ENCODE measurements around the gene ANXA5.

DNA sequence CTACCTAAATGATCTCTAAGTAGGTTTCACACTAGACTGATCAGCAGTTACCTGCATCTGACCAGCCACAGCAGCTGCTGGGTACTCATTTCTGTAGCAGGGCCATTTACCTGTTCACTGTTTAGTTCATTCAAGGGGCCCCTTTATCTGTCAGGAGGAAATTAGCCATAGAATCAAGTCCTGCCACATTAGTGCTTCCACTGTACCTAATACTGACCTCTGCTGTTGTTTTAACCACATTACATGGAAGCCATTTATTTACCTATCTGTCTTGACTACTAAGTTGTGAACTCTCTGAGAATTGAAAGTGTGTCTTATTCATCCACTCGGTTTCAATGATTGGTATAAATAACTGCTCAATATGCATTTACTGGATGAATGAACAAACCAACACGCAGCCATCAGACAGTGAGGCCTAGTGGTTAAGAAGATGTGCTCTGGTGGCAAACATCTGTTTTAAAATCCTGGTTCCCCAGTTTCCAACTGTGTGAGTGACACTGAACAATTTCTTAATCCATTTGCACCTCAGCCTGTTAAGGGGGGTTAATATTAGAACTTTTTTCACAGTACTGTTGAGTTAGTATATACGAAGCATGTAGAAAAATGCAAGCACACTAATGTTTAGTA lies 30.0 kb upstream of the ANXA5 start:
- TF ChIP-seq, protein P1, sequence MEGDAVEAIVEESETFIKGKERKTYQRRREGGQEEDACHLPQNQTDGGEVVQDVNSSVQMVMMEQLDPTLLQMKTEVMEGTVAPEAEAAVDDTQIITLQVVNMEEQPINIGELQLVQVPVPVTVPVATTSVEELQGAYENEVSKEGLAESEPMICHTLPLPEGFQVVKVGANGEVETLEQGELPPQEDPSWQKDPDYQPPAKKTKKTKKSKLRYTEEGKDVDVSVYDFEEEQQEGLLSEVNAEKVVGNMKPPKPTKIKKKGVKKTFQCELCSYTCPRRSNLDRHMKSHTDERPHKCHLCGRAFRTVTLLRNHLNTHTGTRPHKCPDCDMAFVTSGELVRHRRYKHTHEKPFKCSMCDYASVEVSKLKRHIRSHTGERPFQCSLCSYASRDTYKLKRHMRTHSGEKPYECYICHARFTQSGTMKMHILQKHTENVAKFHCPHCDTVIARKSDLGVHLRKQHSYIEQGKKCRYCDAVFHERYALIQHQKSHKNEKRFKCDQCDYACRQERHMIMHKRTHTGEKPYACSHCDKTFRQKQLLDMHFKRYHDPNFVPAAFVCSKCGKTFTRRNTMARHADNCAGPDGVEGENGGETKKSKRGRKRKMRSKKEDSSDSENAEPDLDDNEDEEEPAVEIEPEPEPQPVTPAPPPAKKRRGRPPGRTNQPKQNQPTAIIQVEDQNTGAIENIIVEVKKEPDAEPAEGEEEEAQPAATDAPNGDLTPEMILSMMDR (IDR thresholded peaks at IDR 0.05; ENCODE audit: low read length), result peak; percentile 69
- TF ChIP-seq EZH2 (IDR thresholded peaks at IDR 0.05; ENCODE audit: borderline replicate concordance, low read length), result no peak

Data from OCI-LY1 (cell line).